GM19240 (cell line): ENCODE data around the gene FASTK.

Source experiments
- DNase-seq: peaks from one replicate; pipeline ENCODE4 v3.0.0; 2011; ENCODE audit warnings: low spot score; ENCODE audit not compliant: insufficient read length

FASTK gene

GRCh38 chr7:151068069-151068773 lies 12.4 kb downstream of the FASTK start:
- no peak for DNase-seq

DNA sequence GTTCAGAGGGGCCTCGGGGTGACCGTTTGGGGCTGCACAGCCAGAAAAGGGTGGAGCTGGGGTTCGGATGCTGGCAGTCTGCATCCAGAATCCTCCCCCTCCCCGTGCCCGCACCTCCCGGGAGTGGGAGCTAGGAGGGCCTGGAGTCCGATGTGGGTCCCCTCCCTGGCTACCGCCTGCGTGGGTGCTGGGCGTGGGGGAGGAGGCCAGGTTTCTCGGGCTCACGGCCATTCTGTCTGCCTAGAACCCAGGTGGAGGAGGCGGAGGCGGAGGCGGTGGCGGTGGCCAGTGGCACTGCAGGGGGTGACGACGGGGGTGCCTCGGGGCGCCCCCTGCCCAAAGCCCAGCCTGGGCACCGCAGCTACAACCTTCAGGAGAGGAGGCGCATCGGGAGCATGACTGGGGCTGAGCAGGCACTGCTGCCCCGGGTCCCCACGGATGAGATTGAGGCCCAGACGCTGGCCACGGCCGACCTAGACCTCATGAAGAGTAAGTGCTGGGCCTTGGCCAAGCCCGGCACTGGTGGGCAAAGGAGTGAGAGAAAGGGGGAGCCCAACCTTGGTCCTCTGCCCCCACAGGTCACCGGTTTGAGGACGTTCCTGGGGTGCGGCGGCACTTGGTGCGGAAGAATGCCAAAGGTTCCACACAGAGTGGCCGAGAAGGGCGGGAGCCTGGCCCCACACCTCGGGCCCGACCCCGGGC lies 14.2 kb downstream of the FASTK start:
- no peak for DNase-seq

DNA sequence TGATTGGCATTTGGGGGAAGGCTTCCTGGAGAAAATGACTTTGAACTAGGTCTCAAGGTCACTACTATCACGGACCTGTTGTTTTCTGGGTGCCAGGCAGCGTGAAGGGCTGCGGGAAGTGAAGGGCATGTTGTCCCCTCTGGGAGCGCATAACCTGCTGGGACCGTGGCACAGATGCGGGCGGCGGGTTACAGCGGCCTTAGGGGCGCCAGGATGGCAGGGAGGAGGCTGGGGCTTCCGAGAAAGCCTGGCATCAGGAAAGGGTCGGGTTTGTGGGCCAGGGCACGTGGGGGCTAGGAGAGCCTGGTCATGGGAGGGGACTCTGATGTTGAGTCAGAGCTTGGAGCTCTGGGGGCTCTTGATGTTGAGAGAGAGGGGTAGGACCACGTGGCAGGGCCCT lies 15.1 kb downstream of the FASTK start:
- DNase-seq: no peak

DNA sequence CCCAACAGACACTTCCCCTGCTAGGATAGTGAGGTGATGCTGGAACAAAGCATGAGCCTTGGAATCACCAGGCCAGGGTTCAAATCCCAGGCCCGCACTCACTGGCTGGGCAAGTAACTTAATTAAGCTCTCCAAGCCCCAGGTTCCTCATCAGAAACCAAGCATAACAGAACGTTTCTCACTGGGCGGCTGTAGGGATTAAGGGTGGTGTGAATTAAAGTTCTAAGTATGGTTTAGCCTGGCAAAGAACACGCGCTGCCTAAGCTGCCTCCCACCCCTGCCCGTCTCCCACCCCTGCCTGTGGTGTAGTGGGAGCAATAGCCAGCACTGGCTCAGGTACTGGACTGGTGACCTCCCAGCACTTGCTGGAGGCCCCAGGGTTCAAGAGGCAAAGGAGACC lies 15.6 kb downstream of the FASTK start:
- no peak for DNase-seq

- DNase-seq: no peak
These were observed 16.2 kb downstream of the FASTK start for GRCh38 chr7:151064454-151064853.

DNA sequence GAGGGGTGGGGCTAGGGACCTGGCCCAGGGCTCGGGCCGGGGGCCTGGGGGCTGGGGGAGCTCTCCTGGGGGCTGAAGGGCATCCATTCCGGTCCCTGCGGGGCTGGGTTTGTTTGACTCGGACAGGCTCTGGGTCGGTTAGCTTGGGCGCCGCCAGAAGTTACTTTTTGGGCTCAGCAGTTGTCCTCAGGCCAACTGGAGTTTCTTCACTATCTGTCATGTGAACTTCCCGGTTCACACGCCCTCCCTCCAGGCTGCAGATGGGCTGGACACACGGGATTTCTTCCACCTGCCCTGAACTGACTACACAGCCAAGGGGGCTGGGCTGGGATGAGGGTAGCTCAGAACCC lies 17.4 kb downstream of the FASTK start:
- DNase-seq: no peak

DNA sequence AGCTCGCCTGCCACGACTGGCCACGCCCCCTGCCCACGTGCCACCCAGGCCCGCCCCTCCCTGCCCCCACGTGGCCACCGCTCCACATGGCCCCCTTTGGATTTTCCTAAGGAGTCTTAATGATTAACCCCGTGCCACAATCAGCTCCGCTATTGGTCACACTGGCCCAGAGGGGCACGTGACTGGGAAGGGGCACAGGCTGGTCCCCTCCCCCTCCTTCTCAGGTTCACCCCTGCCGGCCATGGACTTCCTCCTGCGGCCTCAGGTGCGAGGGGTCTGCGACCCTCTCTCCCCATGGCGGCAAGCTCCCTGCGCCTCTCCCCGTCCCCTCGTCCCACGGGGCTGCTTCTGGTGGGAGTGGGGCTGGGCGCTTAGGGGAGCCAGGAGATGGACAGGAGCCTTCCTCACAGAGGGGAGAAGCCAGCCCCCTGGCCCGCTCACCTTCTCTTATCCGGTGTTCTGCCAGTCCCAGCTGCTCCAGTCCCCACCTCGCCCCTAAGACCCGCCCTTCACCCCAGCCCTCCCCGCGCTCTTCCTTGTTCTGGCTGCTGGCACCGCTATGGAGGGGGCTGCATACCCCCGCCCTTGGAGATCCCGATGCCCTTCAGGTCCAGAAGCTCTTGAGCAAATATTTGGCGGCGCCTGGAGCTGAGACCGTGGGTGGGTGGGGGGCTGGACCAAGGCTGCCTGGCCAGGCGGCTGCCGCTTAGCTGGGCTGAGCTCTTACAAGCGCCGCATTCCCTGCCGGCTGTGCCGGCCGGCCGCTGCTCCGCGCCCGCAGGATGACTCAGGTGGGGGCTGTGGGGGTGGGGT lies 18.0 kb downstream of the FASTK start:
- no peak for DNase-seq

GRCh38 chr7:151062111-151062398 lies 18.6 kb downstream of the FASTK start:
- DNase-seq: no peak

GRCh38 chr7:151061213-151062110 lies 19.1 kb downstream of the FASTK start:
- no peak for DNase-seq

- DNase-seq: no peak
These were observed 20.0 kb downstream of the FASTK start for GRCh38 chr7:151060416-151061212.

DNA sequence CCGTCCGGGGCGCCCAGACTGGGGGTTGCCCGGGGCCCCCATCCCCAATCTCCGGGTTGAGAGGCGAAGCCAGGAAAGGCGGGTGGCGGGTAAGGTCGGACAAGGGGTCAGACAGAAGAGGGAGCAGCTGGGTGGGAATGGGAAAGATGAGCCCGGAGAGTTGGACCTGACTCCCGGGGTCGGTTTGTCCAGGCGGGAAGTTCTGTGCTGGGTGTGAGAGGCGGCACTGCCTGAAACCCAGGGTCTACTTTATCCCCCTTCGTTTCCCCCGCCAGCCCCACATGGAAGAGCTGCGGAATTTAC lies 20.5 kb downstream of the FASTK start:
- DNase-seq: no peak

DNA sequence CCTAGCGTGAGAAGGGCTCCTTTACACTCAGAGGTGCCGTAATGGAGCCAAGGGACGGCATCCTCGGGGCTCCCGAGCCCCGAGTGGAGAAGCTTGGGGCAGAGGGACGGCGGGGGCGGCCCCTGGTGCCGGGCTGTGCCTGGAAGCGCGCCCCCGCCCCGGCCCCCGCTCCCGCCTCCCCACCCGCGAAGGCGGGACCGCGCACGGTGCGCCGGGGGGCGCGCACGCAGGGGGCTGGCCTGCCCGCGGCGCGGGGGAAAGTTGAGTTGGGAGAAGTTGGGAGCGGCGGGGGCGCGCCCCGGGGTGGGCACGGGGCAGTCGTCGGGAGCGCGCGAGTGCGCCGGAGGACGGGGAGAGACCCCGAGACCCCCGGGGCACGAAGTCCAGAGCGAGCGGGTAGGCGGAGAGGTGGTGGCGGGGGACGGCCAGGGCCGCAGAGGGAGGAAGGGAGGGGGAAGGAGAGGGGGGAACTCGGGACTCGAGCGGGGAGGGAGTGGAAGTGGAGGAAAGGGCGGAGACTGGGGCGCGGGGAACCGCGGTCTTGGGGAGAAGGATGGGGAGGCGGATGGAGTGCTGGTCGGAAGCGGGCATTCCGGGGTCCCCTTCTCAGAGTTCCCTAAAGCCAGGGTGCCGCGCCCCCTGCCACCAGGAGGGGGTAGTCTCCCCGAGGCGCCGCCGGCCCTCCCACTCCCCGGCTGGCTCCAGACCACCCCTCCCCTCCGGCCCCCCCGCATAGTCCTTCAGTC lies 21.1 kb downstream of the FASTK start, which contains the start of gene SLC4A2:
Gene SLC4A2, plus strand, starts transcription at position 223 of the 746 bp plus-strand sequence. CDS start 2,399 bp downstream, outside the sequence.
- peak; percentile 92 for DNase-seq

DNA sequence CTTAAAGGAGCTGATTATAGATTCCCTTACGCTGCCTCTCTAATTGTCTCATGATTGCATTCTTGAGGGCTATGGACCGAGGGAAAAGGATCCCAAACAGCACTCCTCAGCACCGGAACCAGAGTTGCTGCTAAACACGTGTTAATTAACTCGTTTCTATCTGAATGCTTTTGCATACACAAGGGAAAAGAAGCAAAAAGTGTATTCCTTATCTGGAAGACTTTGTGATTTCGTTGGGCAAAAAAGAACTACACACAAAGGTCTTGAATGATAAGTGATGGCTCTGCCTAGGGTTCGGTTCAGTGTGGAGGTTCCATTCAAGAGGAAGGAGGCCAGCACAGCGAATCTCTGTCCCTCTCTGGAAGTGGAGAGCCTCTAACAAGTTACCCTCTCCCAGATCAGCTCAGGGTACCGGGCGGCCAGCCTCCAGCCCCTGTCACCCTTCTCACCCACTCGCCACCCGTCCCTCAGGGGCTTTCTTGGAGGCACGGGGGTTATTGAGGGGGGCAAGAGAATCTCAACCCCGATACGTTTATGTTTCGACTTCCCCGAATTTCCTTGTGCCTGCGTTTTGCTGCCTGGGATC lies 21.7 kb downstream of the FASTK start:
- no peak for DNase-seq

DNA sequence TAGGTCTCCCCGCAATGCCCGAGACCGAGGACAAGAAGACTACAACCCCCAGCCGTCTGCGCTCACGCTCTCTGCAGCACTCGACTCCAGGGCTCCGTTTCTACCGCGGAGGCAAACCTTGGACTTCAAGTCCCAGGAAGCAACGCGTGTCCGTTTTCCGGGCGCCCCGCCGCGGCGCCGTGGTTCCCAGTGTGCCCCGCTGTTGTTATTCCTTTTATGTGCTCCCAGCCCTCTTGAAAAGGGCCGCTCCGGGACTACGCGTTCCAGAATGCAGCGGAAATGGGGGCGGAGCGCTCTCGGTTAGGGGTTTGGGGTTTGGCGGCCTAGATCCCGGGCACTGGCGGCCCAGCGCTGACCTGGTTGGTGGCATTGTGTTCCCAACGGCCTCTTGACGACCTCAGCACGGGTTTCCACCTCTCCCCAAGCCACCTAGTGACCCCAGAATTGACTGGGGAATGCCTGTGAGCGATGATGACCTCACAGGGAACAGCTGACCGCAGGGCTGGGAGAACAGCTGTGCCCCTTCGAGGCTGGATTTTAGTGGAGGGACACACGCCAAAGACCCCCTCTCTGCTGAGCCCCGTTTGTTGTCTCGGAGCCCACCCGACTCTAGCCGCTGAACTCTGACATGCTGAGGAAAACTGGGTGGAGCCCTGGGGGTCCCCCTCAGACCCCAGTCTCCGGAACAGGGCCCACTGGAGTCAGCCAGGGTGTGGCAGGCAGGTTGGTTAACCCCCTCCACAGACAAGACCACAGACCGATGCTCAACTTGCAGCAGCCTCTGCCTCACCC lies 22.4 kb downstream of the FASTK start:
- peak; percentile 100 for DNase-seq

DNA sequence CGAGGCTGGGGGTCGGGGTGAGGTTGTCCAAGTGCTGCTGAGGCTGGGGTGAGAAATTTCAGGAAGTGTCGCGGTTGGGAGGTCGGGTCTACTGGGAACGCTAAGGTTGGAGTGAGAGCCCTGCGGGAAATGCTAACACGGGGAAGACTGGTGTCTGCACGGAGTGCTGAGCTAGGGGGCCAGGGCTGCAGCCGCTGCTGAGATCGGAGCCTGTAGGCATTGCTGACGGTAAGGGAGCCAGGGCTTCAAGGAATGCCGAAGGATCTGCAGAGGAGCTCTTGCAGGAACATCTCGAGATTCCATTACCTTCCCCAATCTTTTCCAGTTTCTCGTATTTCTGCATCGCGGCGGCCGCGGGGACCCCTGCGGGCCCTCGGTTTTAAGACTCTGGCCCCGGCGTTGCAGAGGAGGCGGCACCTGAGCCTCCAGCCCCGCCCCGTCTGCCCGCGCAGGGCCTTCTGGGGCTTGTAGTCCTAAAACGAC lies 23.1 kb downstream of the FASTK start, which contains the start of gene CDK5:
Gene CDK5, minus strand, starts transcription at position 392 of the 483 bp plus-strand sequence. Its CDS starts 49 bp downstream, at position 343.
- peak; percentile 56 for DNase-seq

- no peak for DNase-seq
These were observed 23.7 kb downstream of the FASTK start for GRCh38 chr7:151056666-151057505.

DNA sequence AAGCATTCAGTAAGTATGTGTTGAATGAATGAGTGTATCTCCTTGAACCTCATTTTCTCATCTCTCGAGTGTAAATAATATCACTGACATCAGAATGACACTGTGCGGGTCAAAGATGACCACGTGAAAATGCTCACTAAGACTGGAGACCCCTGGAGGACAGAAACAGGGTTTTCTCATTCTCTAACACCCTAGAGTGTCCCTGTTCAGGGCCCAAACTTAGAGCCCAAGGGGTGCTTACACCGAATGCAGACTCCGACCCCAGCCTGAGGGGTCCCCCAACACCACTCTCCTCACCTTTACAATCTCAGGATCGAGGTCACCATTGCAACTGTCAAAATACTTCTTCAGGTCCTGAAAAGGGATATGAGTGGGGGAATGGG lies 24.3 kb downstream of the FASTK start:
- DNase-seq: no peak

GRCh38 chr7:151053751-151054150 lies 26.9 kb downstream of the FASTK start:
- DNase-seq: no peak
